ENCODE results near the gene GPR62. TPM values are rescaled to one million over a fixed set of nuclear protein-coding genes. Genes with fewer than 3 reads are reported as not detected.

Gene GPR62
- total RNA-seq, 1 experiment from 2014 or later, result not detected

GRCh38 chr3:51955893-51956770 is 951 bp downstream of the GPR62 start:
- Histone ChIP-seq H3K27ac (ENCODE audit: low read length) (no peak overlapping the region), H3K4me3 (ENCODE audit: low read depth in 2 of 2, low read length in 2 of 2) (no peak overlapping the region), H3K4me1 (ENCODE audit: control insufficient read depth, insufficient read depth, low read length) (no peaks in the 10 kb centered on the region), H3K36me3 (ENCODE audit: control insufficient read depth, insufficient read depth, low read length) (no peaks in the 10 kb centered on the region), H3K27me3 (ENCODE audit: control insufficient read depth, insufficient read depth, low read length) (no peaks in the 10 kb centered on the region), H3K9me3 (ENCODE audit: control insufficient read depth, insufficient read depth, low read depth, low read length) (no peaks in the 10 kb centered on the region)
- intact Hi-C loops (cut with micrococcal nuclease; ENCODE audit: unreplicated experiment) (no loop called here), in situ Hi-C loops (cut with HindIII; ENCODE audit: low pct_unique_long_range_greater_than_20kb, low sequenced_read_pairs) (no loop called here)
- no peak for TF ChIP-seq SIN3A (IDR thresholded peaks at IDR 0.05; ENCODE audit: borderline replicate concordance, insufficient read depth, low read depth, low read length)
- no peak for TF ChIP-seq REST (IDR thresholded peaks at IDR 0.05; ENCODE audit: insufficient read depth in 1 of 2, low read depth in 2 of 2, low read length in 1 of 2)
- TF ChIP-seq TCF7L2 (IDR thresholded peaks at IDR 0.05; ENCODE audit: low read depth, low read length), result no peak
- no peak for TF ChIP-seq POLR2AphosphoS5 (IDR thresholded peaks at IDR 0.05; ENCODE audit: low read depth, low read length)
- TF ChIP-seq CTCF (IDR thresholded peaks at IDR 0.05), result no peak
- DNase-seq (ENCODE audit: low read depth, low spot score), result no peak
- ATAC-seq, result no peak
- BruUV-seq (replicated peaks), result no TSS peak
- ChIA-PET POLR2A (no interaction called here), CTCF (no interaction called here)

GRCh38 chr3:51957520-51958205 is 2.5 kb downstream of the GPR62 start:
- TF ChIP-seq CTCF (IDR thresholded peaks at IDR 0.05) (no peak), SIN3A (IDR thresholded peaks at IDR 0.05; ENCODE audit: borderline replicate concordance, insufficient read depth, low read depth, low read length) (no peak), REST (IDR thresholded peaks at IDR 0.05; ENCODE audit: insufficient read depth in 1 of 2, low read depth in 2 of 2, low read length in 1 of 2) (no peak), TCF7L2 (IDR thresholded peaks at IDR 0.05; ENCODE audit: low read depth, low read length) (no peak), POLR2AphosphoS5 (IDR thresholded peaks at IDR 0.05; ENCODE audit: low read depth, low read length) (no peak)
- Histone ChIP-seq H3K36me3 (ENCODE audit: control insufficient read depth, insufficient read depth, low read length) (no peaks in the 10 kb centered on the region), H3K9me3 (ENCODE audit: control insufficient read depth, insufficient read depth, low read depth, low read length) (no peaks in the 10 kb centered on the region), H3K27ac (ENCODE audit: low read length) (no peak overlapping the region), H3K4me1 (ENCODE audit: control insufficient read depth, insufficient read depth, low read length) (no peaks in the 10 kb centered on the region), H3K4me3 (ENCODE audit: low read depth in 2 of 2, low read length in 2 of 2) (no peak overlapping the region), H3K27me3 (ENCODE audit: control insufficient read depth, insufficient read depth, low read length) (no peaks in the 10 kb centered on the region)
- BruUV-seq (replicated peaks), result no TSS peak
- in situ Hi-C loops (cut with HindIII; ENCODE audit: low pct_unique_long_range_greater_than_20kb, low sequenced_read_pairs), result no loop called here
- ATAC-seq, result no peak
- intact Hi-C loops (cut with micrococcal nuclease; ENCODE audit: unreplicated experiment), result no loop called here
- POLR2A ChIA-PET, result no interaction called here
- DNase-seq (ENCODE audit: low read depth, low spot score), result no peak
- CTCF ChIA-PET, result no interaction called here

Measured in Panc1 (cell line).